Activated CD4-positive, alpha-beta T cell treated with anti-CD3 and anti-CD28 coated beads for 4 hours (primary cell): ENCODE data around the gene ACBD7.
A peak's percentile ranks its signal among the peaks of the same experiment; 100 is the strongest.

Experiments used
- DNase-seq, 2 donors: peaks; one replicate each; pipeline ENCODE4 v3.0.0-alpha.2; 2020

The ACBD7 gene

GRCh38 chr10:15088428-15089261 lies at the start of gene ACBD7:
TSS of gene ACBD7 (minus strand) at chr10:15088776. CDS start at chr10:15088728, 48 bp downstream.
- DNase-seq: peak; percentile 71 to 75

DNA sequence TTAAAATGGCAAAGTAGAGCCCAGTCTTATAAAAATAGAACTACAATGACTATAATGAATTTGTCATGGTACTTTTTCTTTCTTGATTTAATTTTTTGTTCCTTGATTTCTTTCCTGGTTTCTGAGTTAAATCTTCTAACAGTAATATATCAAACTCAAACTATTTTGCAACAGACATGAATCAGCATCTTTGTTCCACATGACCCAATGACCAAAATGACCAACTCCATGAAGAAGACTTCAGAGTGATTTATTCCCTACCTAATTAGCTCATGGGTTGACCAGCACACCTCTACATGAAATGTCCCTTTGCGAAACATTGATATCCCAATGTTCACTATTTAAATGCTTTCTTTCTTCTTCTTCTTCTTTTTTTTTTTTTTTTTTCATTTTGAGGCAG lies 49.1 kb upstream of the ACBD7 start:
- DNase-seq: no peak

- no peak for DNase-seq
These were observed 48.4 kb upstream of the ACBD7 start for GRCh38 chr10:15137036-15137359.

GRCh38 chr10:15136129-15137035 lies 47.8 kb upstream of the ACBD7 start:
- no peak for DNase-seq

DNA sequence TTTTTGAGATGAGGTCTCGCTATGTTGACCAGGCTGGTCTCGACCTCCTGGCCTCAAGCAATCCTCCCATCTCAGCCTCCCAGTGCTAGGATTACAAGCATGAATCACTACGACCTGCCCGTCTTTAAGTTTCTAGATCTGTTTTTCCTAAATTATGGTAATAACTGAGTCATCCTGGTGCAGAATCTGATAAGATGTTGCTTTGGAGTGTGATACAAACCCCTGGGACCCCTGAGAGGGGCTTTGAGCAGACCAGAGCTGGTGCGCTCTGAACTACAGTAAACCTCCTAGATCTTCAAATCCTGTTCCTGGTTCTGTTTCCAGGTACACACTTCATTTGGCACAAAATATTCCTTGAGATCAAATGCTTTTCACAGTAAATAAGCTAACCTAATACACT lies 42.8 kb upstream of the ACBD7 start:
- DNase-seq: no peak

DNA sequence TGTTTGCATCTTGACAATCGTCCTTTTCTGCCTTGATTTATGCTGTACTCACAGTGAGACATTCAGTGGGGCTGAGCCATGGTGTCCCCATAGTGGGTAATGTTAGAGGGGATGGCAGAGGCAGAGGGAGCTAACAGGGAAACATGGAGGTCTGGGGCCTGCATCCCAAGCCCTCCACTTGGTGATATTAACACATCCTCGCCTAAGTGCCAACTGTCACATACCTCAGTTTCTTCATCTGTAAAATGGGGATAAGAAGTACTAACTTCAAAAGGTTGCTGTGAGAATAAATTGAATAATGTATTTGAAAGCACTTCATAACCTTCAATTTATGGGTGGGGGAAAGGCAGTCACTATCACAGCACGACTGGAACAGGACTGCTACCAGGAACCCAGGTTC lies 36.3 kb upstream of the ACBD7 start:
- no peak for DNase-seq

GRCh38 chr10:15124190-15124589 lies 35.6 kb upstream of the ACBD7 start:
- no peak for DNase-seq

GRCh38 chr10:15123749-15124184 lies 35.2 kb upstream of the ACBD7 start:
- DNase-seq: no peak

GRCh38 chr10:15122477-15123030 lies 34.0 kb upstream of the ACBD7 start:
- DNase-seq: no peak

- no peak for DNase-seq
These were observed 33.1 kb upstream of the ACBD7 start for GRCh38 chr10:15121707-15122106.

DNA sequence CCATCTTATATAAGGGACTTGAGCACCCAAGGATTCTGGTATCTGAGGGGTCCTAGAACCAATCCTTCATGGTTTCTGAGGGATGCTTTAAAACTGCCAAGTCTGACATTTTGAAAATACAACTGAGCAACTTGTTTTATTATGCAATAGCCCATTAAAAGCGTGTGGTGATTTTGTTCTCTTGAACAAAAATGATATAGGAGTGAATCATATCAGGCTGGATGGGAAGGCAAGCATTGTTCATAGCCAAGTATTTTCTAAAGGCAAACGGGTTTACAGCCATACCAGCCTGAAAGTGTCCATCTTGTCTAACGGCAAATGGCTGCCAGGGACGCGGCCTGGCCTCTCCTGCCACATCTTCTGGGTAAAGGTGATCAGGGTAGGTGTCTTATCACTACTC lies 31.9 kb upstream of the ACBD7 start:
- no peak for DNase-seq

DNA sequence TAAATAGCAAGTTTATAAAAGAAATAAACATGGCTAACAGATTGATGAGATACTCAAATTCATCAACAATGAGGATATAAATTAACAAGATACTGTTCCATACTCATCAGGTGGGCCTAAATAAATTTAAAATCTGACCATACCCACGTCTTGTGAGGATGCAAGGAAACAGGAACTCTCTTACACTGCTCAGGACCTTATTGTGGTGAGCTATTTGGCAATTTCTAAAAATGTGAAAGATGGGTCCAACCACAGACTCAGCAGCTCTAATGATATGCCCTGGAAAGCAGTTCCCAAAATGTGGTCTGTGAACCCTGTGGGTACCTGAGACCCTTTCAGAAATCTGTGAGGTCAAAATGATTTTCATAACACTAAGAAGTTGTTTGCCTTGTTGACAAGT lies 30.0 kb upstream of the ACBD7 start:
- no peak for DNase-seq

DNA sequence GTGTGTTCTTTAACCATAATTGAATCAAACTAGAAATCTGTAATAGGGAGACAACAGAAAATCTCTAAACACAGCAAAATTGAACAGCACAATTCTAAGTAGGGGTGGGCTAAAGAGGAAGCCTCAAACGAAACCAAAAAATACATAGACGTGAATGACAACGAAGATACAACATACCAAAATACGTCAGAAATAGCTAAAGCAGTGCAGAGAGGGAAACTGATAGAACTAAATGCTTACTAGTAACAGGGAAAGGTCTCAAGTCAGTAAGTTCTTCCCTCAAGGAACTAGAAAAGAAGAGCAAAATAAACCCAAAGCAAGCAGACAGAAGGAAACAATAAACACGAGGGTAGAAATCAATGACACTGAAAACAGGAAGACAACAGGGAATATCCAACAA lies 27.6 kb upstream of the ACBD7 start:
- no peak for DNase-seq

DNA sequence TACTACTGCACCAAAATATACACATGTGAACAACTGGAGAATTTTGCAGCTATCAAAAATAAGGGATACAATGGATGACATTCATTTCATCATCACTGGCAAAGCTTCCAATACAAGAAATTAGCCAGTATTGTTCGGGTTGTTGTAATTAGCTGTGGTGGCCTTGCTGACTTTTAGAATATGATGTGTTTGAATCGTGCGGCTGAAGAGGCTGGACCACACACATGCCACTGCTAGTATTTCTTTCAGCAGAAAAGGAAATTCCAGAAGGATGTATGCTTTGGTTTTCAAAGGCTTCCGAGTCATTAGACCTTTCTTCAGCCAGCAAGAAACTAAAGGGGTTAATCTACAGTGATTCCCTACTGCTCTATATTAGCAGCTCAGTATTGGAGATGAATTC lies 25.2 kb upstream of the ACBD7 start:
- no peak for DNase-seq

- no peak for DNase-seq
These were observed 24.1 kb upstream of the ACBD7 start for GRCh38 chr10:15112657-15113056.

- DNase-seq: peak; percentile 51 to 72
These were observed 17.9 kb upstream of the ACBD7 start for GRCh38 chr10:15106352-15107013.

DNA sequence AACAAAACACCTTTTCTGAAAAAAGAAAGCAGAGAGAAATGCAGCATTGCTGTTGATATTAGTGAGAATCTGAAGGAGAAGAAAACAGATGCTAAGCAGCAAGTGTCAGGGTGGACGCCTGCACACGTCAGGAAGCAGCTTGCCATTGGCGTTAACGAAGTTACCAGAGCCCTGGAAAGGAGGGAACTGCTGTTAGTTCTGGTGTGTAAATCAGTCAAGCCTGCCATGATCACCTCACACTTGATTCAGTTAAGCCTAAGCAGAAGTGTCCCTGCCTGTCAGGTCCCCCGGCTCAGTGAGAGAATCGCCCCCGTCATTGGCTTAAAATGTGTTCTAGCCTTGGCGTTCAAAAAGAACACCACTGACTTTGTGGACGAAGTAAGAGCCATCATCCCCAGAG lies 14.9 kb upstream of the ACBD7 start:
- no peak for DNase-seq

- DNase-seq: no peak
These were observed 11.3 kb upstream of the ACBD7 start for GRCh38 chr10:15099886-15100285.

GRCh38 chr10:15097011-15097812 lies 8.6 kb upstream of the ACBD7 start, which contains the start of gene RPP38:
TSS of gene RPP38 (plus strand) at chr10:15097355. CDS start at chr10:15103315, 5,960 bp downstream.
- peak; percentile 95 to 96 for DNase-seq

DNA sequence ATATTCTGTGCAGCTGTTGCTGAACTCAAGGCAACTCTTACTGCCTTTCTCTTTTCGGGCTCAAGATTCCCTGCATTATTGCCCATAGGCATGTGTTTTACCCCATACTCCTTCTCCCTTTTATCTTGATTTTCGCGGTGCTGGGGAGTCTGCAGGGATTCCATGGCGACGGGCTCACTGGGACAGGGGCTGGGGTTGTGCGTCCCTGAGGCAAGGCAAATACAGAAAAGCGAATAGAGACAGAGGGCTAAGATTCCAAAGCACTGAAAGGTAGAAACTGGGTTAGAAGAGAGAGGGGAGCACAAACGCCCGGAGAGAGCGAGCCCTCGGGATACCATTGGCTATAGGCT lies 8.1 kb upstream of the ACBD7 start:
- no peak for DNase-seq

GRCh38 chr10:15092855-15093408 lies 4.4 kb upstream of the ACBD7 start:
- no peak for DNase-seq

- no peak for DNase-seq
These were observed 2.8 kb upstream of the ACBD7 start for GRCh38 chr10:15091418-15091817.
